ENCODE data around the gene OXCT1.

OXCT1 gene

DNA sequence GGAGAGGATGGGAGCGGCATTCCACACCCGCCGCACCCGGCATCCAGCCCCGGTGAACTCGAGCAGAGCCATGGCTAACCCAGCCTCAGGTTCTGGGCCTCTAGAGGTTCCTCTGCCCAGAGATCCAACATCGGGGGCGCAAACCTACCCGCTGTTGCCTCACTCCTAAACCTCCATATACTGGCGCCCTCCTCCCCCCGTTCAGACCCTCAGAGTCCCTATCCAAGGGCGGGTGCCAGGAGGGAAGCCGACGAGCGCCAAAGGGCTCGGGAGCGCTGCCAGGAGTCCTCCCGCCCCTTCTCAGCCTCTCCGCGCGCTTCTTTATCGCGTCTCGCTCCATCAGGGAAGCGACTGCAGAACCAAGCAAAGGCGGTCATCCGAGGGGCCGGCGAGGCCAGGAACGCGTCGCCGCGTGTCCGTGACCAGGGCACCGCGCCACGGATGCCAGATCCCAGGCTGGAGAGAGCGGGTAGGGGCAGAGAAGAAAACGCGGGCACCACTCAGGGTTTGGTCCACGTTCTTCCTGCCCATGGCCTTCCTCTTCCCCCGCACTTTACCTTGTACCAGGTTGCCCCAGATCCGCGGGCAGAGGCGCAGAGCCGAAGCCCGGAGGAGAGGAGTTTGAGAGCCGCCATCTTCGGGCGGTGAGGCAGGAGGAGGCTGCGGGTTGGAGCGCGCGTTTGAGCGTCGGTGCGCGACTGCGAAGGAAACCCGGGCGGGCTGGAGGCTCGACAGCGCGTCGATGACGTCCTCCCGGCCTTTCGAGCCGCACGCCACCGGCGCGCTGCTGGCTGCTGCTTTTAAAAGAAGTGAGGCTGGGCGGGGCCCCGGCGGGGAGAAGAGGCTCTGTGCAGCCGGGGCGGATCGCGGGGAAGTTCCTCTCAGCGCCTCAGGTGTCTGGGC is at the start of gene OXCT1:
TSS of gene OXCT1 (minus strand) at position 702 of the 903 bp plus-strand sequence. CDS start at position 635, 67 bp downstream.
- DNase-seq = peak; percentile 94

DNA sequence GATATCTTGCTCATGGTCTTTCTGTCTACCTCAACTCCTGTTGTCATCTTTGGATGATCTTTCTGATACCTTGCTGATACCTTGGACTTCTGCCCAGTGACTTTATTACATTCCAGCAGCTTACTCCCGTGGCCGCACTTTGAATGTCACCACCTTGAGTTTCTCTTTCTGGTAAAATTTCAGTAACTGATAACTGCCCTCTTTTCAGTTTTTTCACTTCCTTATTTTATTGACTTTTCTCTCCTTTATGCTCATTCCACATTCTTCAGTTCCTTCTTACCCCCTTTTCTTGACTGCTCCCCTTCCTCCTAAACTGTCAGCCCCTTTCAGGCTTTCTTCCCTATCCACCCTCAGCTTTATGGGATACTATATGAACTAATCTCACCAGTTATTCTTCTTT is 47.9 kb upstream of the OXCT1 start:
- no peak for DNase-seq

DNA sequence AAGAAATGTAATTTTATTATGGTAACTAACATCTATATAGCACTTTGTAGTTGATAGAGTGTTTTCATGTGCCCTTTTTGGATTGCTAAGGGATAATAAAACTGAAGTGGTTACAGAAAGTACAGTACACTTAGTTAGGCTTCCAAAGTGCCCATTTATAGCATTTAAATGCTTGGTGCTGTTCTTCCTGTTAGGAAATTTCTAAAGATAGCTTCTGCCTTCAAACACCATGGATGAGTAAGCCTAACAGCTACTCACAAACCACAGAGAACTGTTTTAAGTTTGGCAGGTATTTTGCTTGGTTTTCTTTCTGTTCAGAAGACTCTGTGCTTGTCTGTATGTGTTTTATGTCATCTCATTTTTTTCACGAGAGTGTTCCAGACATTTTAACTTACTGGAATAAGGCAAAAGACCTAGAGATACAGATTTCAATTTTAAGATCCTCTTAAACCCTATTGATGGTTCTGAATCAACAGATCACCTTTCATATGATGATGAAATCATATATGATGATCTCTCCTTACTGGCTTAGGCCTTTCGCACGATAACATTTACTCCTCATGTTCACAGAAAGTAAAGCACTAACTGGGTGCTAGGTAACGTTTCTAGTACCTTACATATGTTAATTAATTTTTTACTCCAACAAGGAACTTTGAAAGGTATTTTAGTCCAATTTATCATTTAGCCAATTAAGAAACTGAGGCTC is 38.3 kb upstream of the OXCT1 start:
- no peak for DNase-seq

DNA sequence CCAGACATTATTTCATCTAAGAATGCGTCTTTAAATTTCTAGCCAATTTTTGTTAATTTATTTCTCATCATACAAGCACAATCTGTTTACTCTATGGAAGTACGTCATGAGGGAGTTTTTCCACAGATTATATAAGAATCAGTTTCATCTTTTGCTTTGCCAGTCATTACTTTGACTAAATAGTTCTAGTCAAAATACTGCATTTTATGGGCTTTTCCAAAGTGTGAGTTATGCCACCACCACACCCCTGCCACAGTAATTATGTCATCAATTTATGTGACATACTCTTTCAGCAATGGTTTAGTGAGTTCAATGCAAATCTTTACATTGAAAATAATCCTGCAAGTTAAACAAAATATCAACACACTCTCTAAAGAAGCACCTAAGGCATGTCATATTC is 35.9 kb upstream of the OXCT1 start:
- DNase-seq = no peak

DNA sequence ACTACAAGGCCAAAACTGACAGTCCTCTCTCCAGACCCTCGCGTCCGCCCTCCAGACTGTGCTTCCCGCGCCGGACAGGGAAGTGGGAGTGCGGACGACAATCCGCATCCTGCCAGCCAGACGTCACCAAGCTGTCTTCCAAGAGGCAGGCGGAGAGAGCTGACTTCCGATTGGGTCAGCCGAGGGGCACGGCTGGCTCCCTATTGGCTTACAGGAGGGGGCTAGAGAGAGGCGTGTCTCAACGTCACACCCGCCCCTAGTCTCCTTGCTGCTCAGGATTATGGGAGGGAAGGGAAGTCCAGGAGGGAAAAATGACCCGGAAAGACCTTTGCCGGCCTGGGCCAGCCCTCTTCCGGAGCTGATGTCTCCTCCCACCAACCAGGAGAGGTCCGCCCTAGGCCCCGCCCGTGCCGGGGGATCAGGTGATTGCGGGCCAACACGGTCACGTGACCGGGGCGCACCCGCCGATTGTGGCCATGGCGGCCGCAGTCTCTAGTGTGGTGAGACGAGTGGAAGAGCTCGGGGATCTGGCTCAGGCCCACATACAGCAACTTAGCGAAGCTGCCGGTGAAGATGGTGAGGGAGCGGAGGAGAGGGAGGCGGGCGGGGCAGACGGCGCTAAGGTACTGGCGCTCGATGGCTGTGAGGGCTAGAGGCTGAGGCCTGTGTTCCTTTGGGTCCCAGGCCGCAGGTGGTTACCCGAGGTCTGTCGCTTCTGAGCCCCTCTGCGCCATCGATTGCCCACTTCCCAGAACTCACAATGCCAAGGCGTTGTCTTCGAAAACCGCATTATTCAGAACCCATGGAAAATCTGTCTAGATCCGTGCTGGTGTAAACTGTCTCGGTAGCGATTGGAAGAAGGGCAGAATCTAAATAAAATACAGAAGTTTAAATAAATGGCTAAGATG is 33.9 kb upstream of the OXCT1 start, which contains the start of gene RIMOC1:
TSS of gene RIMOC1 (plus strand) at position 453 of the 908 bp plus-strand sequence. CDS start at position 477, 24 bp downstream.
- peak; percentile 98 for DNase-seq

DNA sequence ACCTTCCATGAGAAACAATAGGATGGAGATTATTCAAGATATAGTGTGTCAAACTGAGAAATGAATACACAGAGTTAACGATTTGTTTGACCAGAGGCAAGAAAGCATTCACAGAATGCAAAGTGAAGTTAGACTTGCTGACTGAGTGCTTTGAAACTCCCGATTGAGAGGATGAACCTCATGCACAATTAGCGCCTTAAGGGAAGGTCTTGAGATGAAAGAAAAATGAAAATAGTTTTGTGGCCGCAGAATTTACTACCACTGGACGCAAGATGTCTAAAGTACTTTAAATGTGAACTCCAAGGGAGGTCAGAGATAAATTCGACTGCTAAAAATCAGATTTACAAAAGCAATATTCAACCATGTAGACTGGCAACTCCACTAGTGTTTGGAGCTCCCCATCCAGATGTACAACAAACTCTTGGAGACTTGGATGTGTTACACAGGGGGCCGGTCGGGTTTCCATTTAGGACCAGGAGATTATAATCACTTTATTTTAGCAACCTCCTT is 33.2 kb upstream of the OXCT1 start:
- DNase-seq = no peak

DNA sequence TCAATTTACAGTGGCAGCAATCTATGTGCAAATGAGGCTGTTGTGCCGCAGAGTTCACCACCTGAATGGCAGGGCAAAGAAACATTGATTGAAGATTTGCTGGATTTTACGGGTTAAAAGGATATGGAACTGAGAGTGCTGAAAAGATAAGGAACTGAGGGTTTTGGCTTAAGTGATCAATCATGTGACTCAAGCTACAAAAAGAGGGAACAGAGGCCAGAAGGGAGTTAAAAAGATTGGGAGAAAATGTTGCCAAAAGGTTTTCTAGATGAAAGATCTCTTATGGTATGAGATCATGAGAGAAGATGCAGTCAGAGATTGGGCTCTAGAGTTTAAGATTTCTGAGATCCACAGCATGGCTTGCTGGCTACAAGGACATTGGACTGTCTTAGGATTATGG is 26.0 kb upstream of the OXCT1 start:
- DNase-seq = no peak

DNA sequence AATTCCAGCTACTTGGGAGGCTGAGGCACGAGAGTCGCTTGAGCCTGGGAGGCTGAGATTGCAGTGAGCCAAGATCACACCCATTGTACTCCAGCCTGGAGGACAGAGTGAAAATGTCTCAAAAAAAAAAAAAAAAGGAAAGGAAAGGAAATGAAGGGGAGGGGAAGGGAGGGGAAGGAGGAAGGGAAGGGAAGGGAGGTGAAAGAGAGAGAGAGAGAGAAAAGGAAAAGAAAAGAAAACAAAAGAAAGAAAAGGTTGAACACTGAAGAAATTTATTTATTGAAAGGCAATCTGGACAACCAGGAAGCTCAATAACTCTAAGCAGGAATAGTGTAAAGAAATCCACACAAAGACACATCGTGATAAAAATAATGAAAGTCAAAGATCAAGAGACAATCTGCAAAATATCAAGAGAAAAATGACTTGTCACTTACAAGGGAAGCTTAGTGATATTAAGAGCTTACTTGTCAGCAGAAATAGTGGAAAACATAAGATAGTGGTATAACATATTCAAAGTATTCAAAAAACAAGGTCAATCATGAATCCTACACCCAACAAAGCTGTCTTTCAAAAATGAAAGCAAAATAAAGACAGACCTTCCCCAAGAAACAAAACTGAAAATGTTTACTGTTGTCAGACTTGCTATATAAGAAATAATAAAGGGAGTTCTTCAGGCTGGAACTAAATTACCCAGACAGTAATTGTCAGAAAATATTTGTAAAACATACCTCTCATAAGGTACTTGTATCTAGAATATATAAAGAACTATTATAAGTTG is 23.0 kb upstream of the OXCT1 start:
- no peak for DNase-seq

DNA sequence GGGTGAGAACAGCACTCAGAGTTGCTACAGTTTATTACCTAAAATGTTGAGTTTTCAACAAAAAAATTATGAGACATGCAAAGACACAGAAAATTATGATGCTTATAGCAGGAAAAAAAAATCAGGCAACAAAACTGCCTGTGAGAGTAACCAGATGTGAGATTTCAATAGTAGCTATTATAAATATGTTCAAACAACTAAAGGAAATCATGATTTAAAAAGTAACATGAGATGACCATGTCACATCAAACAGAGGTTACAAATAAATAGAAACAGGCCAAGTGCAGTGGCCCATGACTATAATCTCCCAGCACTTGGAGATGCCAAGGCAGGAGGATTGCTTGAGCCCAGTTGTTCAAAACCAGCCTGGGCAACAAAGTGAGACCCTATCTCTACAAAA is 21.8 kb upstream of the OXCT1 start:
- DNase-seq = no peak

DNA sequence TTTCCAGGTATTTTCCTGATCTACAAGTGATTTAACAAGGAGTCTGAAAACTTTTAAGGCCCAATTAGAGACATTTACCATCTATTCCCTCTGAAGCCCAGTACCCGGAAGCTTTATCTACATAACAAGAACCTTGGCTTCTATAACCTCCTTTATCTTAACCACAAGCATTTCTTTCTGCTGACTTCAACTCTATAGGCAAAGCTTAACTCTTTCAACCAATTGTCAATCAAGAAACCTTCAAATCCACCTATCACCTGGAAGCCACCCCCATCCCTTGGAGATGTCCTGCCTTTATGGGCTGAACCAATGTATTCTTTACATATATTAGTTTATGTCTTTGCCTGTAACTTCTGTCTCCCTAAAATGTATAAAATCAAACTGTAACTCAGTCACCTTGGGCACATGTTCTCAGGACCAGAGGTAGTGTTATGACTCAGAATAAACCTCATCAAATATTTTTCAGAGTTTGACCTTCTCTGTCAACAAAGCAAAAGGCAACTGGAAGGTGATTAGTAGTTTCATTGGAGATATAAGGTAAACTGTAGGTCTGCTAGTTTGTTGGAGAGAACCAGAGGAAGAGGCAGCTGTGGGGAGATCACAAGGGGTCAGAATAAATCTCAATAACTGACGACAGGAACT is 21.0 kb upstream of the OXCT1 start:
- DNase-seq = no peak

DNA sequence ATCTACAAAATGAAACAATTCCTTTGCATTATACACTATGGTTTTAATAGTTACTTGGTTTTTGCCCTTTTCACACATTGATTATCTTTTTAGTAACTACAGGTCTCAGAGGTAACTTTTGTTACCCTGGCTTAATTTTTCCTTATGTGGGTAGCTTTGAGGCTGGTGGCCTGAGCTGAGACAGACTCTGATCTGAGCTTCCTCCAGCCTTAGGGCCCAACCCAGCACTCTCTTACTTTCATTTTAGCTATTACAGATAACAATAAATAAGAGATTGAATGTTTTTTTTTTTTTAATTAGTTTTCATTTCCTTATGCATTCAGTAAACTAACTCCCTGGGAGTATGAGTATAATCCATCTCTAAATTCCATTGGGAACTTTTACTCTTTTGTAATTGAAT is 15.1 kb upstream of the OXCT1 start:
- DNase-seq = no peak

DNA sequence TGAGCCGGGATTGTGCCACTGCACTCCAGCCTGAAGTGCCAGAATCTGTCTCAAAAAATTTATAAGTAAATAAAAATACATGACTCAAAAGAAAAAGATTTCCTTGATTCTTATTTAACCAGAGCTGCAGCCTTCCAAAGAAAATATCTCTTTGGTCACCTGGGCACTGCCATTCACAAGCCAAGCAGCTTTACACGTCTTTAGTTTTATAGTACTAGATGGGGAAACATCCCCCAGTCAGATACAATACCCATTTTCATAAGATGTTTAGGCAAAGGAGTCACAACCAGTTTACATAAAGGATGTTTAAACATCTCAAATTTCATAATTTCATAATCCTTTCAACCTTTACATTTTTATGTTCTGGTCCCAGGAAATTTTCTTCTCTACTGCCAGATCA is 13.7 kb upstream of the OXCT1 start:
- DNase-seq = no peak

DNA sequence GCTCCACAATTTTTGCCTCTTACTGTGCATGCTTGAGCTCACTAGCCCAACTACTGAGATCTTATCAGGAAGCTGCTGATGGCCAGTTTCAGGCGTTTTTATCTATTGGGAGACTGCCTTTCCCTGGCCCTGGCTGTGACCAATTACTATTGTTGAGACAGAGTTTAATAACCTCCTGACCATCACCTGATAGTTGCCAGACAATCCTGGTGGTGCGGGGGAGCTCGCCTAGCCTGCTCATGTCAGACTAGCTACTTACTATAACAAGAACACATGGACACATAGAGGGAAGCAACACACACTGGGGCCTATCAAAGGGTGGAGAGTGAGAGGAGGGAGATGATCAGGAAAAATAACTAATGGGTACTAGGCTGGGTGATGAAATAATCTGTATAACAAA is 13.0 kb upstream of the OXCT1 start:
- no peak for DNase-seq

DNA sequence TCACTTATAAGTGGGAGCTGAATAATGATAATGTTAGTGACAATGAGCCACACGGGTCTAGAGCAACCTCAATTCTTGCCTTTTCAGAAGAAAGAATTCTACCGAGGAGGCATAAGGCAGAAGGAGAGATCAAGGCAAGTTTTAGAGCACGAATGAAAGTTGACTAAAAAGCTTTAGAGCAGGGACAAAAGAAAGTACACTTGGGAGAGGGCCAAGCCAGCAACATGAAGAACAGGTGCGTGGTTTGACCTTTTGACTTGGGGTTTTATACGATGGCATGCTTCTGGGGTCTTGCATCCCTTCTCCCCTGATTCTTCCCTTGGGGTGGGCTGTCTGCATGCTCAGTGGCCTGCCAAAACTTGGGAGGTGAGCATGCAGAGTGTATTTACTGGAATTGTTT is 12.5 kb upstream of the OXCT1 start:
- no peak for DNase-seq

DNA sequence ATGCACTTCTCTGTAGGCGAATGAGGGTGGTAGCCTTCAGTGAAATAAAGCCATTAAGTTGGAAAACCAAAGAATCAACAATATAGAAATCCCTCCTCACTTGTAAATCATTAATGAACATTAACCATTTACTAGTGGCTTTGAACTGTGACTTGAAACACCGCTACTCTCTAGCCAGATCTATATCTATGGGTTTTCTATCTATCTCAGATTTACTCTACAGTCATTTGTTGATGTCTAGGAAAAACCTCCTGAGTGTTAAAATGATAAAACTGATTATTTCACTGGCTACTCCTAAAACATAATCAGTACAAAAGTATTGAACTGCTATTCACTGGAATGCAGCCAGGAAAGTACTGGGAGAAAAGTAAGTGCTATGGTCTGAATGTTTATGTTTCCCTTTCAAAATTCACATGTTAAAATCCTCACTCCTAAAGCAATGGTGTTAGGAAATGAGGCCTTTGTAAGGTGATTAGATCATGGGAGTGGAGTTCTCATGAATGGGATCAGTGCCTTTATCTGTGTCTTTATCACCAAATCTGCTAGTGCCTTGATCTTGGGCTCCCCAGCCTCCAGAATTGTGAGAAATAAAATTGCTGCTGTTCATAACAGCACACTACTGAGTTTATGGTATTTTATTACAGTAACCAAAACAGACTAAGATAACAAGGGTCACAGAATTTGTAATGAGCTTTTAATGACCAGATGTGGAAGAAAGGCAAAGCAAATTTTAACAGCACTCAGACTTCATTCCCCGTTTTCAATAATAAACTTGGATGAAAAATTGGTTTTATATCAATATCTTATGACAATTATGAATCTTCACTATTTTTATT is 8.6 kb upstream of the OXCT1 start:
- no peak for DNase-seq

DNA sequence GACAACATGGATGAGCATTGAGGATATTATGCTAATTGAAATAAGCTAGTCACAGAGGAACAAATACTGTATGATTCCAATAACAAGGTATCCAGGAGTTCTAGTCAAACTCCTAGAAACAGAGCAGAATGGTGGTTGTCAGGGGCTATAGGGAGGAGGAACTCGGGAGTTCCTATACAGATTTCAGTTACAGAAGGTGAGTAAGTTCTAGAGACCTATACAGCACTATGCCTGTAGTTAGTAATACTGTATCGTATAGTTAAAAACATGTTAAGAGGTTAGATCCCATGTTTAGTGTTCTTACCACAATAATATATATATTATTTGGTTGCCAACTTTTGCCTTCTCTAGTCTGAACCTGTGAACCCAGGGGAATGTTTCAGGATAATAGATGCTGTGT is 7.9 kb upstream of the OXCT1 start:
- no peak for DNase-seq

DNA sequence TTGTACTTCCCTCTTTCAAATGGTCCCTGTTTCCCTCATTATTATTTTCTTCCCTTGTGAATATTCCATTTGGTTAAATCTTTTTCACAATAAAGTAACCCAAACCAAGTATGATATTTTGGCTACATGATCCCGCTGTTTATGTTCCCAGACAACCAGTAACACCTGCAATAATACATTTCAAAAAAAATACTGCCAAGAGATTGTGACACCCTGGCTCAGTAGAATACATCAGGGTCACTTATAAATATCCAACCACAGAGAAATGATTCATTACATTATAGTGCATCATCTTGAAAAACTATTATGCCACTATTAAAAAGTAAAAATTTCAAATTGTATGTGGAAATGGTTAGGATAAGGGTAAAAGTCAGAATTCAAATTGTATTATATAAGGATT is 7.2 kb upstream of the OXCT1 start:
- no peak for DNase-seq

DNA sequence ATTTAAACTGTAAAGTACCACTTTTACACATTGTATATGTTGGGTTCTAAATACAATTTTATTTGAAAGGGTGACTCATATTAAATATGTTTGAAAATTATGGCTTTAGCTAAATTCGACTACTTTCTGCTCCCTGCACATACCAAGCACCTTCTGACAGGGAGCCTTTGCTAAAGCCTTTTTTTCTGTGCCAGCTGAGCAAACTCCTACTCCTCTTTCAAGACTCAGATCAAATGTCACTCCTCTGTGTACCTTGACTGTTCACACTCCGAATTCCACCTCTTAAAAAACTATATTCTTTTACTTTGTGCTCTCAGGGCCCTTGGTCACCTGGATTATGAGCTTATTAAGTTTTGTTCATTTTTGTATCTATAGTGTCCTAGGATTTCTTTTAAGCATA is 6.5 kb upstream of the OXCT1 start:
- DNase-seq = no peak

DNA sequence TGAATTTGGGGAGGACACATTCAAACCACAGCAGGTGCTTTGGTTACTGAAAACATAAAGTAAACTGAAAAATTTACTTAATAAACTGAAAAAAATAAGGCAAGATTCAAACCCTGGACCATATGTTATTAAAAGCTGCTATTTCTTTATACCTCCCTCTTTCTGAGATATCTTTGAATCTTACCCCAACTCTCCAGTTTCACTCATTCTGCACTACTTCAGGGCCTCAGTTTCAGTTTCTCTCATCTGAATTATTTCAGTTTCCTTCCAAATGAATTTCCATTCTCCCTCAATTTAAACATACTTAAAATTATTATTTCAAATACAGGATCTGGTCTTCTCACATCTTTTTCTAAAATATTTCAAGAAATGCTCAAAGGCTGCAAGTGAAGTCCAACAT is 4.9 kb upstream of the OXCT1 start:
- DNase-seq = no peak

DNA sequence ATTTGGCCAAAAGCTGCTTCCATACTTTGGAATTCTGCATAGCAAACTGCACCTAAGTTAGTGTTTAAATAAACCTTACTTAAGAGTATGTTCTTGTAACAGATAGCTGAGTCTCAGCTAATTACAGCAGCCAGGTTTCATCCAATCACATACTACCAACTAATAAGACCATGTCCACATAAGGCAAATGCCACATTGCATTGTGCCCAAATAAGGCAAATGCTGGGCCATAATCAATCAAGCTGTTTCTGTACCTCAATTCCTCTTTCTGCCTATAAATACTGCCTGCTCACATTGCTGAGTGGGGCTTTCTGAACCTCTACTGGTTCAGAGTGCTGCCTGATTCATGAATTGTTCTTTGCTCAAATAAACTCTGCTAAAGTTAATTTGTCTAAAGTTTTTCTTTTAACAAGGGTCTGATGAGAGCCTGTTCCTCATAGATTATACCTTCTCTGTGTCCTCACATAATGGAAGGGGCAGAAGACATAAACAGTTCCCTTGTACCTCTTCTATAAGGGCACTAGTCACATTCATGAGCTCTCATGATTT is 4.4 kb upstream of the OXCT1 start:
- no peak for DNase-seq

All from stimulated activated CD8-positive, alpha-beta memory T cell treated with anti-CD3 and anti-CD28 coated beads, Interleukin-4, amount 100 ng/mL, for 48 hours (primary cell).